ENCODE data around the gene FGF11.

Gene FGF11

DNA sequence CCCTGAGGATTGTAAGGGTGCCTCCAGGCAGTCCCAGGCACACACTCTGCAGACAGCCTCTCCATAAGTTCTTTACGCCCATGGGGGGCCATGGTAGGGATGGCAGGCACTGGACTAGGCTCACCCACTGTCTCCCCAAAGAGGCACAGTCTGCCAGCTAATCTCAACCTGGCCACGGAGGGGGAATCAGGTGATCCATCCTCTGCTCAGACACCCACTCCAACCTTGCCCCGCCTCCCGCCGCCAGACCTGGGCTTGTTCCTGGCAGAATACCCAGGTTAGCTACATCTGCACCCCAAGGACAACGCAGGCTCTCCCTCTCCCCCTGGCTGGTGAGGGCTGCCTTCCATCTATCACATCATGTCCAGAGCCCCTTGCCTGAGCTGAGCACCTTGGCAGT lies 30.4 kb upstream of the FGF11 start:
- TF ChIP-seq, protein P1, sequence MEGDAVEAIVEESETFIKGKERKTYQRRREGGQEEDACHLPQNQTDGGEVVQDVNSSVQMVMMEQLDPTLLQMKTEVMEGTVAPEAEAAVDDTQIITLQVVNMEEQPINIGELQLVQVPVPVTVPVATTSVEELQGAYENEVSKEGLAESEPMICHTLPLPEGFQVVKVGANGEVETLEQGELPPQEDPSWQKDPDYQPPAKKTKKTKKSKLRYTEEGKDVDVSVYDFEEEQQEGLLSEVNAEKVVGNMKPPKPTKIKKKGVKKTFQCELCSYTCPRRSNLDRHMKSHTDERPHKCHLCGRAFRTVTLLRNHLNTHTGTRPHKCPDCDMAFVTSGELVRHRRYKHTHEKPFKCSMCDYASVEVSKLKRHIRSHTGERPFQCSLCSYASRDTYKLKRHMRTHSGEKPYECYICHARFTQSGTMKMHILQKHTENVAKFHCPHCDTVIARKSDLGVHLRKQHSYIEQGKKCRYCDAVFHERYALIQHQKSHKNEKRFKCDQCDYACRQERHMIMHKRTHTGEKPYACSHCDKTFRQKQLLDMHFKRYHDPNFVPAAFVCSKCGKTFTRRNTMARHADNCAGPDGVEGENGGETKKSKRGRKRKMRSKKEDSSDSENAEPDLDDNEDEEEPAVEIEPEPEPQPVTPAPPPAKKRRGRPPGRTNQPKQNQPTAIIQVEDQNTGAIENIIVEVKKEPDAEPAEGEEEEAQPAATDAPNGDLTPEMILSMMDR (IDR thresholded peaks at IDR 0.05; ENCODE audit: borderline replicate concordance, control extremely low read depth, extremely low read depth, insufficient read depth, missing control alignments) = no peak
- in situ Hi-C loops (cut with MboI; ENCODE audit: low sequenced_read_pairs, unreplicated experiment) = no loop called here
- no peak for DNase-seq (ENCODE audit: low spot score)

DNA sequence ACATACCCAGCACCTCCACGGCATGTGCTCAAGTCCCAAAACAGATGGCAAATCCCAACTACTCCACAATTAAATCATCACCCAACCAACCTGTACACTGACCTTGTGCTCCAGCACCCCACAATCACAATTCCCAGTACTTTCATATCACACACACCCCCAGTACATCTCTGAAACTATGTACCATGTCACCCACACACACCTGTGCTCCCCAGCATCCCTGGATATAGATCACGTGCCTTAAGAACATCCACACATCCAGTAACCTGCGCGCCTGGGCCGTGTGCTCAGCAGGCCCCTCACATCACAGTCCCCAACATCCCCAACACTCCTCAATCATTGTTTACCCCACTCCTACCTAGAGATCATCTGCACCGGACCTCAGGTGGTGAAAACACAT lies 29.6 kb upstream of the FGF11 start:
- in situ Hi-C loops (cut with MboI; ENCODE audit: low sequenced_read_pairs, unreplicated experiment) = no loop called here

DNA sequence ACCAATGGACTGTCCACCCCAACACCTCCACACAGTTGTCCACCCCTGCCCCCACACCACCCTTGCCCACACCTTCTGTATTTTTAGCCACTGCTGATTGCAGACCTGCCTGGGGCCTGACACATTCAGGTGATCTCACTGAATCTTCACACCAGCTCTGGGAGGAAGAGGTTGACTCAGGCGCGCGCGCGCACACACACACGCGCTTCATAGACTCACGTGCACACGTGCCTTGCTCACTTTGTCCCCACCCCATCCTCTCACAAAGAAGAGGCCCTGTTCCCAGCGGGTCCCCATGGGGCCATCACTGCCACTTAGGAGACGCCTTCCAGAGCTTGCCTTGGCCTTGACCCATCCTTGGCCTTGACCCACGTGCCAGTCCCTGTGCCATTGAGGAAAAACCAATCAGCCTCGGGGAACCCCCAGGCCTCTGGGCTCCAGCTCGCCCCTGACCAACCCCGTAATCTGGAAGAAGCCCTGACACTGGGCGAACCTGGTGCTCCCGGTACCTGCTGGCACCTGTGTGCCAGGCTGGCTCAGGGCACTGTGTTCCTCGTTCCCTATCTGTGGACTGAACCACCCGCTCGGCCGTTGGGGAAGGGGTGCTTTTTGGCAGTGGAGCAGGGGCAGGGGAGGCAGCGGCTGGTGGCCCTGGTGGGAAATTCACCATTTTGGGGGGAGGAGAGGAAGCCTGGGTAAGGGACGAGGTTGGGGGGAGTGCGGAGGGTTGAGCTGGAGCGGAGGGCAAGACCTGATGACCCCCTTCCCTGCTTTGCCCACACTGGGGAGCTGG lies 28.5 kb upstream of the FGF11 start:
- no peak for DNase-seq (ENCODE audit: low spot score)
- TF ChIP-seq, protein P1 (IDR thresholded peaks at IDR 0.05; ENCODE audit: borderline replicate concordance, control extremely low read depth, extremely low read depth, insufficient read depth, missing control alignments) = no peak
- in situ Hi-C loops (cut with MboI; ENCODE audit: low sequenced_read_pairs, unreplicated experiment) = no loop called here

More for the DNA sequence above, 29.6 kb upstream of the FGF11 start:
- no peak for DNase-seq (ENCODE audit: low spot score)
- TF ChIP-seq, protein P1 (IDR thresholded peaks at IDR 0.05; ENCODE audit: borderline replicate concordance, control extremely low read depth, extremely low read depth, insufficient read depth, missing control alignments) = no peak

DNA sequence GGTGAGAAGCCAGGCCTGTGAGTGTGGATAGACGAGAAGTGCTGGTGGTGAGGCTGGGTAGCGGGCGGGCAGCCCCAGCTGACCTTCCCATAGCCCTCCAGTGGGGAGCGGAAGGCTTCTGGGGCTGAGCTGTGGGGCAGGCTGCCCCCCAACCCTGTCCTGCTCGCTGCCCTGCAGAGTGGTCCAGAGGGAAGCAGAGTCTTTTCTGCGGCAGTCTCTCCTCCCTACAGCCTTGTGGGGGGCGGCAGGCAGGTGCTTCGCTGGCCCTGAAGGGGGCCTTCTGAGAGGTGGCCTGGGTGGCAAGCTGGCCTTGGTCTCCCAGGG lies 27.9 kb upstream of the FGF11 start:
- TF ChIP-seq, protein P1 (IDR thresholded peaks at IDR 0.05; ENCODE audit: borderline replicate concordance, control extremely low read depth, extremely low read depth, insufficient read depth, missing control alignments) = no peak
- in situ Hi-C loops (cut with MboI; ENCODE audit: low sequenced_read_pairs, unreplicated experiment) = no loop called here
- DNase-seq (ENCODE audit: low spot score) = no peak

DNA sequence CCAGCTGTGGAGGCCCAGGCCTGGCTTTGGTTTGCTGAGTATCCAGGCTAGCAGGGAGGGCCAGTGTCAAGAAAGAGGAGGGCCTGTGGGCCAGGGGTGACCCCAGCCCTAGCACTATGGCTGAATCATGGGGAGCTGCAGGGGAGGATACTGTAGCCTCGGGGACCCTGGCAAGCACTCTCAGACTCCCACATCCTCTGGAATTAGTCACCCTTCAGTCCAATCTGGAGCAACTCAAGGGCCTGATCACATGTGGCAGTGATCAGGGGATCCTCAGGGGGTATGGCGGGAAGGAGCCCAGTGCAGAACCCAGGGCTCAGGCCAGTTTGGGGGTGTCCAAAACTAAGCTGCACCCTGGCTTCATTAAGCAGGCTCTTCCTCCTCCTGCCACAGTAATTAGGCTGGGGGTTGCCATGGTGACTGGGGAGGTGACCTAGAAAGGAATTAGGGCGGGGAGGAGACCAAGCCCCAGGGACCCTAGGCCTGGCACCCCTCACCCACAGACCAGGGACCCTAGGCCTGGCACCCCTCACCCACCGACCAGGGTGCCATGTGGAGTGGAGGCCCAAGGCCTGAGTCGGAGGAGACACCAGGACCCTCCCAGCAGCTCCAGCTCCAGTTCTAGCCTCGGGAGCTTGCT lies 25.8 kb upstream of the FGF11 start:
- TF ChIP-seq, protein P1 (IDR thresholded peaks at IDR 0.05; ENCODE audit: borderline replicate concordance, control extremely low read depth, extremely low read depth, insufficient read depth, missing control alignments) = no peak
- in situ Hi-C loops (cut with MboI; ENCODE audit: low sequenced_read_pairs, unreplicated experiment) = no loop called here
- no peak for DNase-seq (ENCODE audit: low spot score)

DNA sequence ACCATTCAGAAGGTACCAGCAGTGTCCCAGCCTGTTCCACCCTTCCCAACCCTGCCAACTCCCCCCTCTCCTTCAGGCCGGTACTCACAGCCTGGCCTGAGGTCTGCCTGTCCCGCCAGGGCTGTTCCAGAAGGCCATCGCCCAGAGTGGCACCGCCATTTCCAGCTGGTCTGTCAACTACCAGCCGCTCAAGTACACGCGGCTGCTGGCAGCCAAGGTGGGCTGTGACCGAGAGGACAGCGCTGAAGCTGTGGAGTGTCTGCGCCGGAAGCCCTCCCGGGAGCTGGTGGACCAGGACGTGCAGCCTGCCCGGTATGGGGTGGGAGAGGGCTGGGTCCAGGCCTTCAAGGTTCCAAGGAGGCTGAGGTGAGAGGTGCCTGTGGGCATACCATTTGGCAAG lies 24.5 kb upstream of the FGF11 start:
- no peak for DNase-seq (ENCODE audit: low spot score)
- TF ChIP-seq, protein P1 (IDR thresholded peaks at IDR 0.05; ENCODE audit: borderline replicate concordance, control extremely low read depth, extremely low read depth, insufficient read depth, missing control alignments) = no peak
- in situ Hi-C loops (cut with MboI; ENCODE audit: low sequenced_read_pairs, unreplicated experiment) = no loop called here

All from GM13976 (cell line).